WERI-Rb-1 (cell line): ENCODE data around the gene ADARB2.

Source experiments
- DNase-seq: peaks from one replicate; pipeline ENCODE4 v3.0.0-alpha.2; 2020
- H3K27ac ChIP-seq: fragments of 250-450 bp; sonication (Bioruptor Pico); 2 replicates; pipeline ENCODE4 v1.5.1; 2020; ENCODE audit warnings: mild to moderate bottlenecking, moderate library complexity
- H3K27me3 ChIP-seq: fragments of 250-450 bp; sonication (Bioruptor Pico); 2 replicates; pipeline ENCODE4 v1.5.1; 2021; ENCODE audit warnings: mild to moderate bottlenecking, low read depth, moderate library complexity; ENCODE audit not compliant: insufficient read depth, severe bottlenecking
- H3K36me3 ChIP-seq: fragments of 250-450 bp; sonication (Bioruptor Pico); 2 replicates; pipeline ENCODE4 v1.5.1; 2020; ENCODE audit warnings: mild to moderate bottlenecking, moderate library complexity
- H3K4me3 ChIP-seq: 2 replicates; pipeline ENCODE4 v1.5.1; 2011; ENCODE audit warnings: low read depth, mild to moderate bottlenecking, control low read depth, low read length
- H3K9me3 ChIP-seq: fragments of 250-450 bp; sonication (Bioruptor Pico); 2 replicates; pipeline ENCODE4 v1.5.1; 2021; ENCODE audit warnings: mild to moderate bottlenecking, moderate library complexity; ENCODE audit not compliant: severe bottlenecking
- TF ChIP-seq, protein P1 (sequence below): IDR thresholded peaks from 2 replicates; pipeline ENCODE4 v1.5.1; 2011; ENCODE audit warnings: low read depth, mild to moderate bottlenecking, control low read depth, inconsistent platforms, low read length

The ADARB2 gene

DNA sequence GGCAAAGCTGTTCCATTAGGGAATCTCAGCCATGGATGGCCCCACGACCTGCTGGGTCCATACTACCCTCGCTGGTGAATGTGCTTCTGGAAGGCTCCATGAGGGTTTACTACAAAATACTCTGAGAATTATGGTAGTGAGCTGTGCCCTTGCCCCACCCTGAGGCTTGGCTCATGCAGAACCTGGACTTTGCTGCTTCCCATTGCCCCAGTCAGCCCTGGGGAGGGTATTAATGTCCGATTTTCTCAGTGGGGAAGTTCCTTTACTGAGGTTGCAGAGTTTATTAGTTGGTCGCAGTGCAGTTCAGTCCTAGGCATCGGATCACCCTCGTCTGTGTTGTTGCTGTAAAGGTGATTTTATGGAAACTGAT lies 371.0 kb downstream of the ADARB2 start:
- TF ChIP-seq, protein P1, sequence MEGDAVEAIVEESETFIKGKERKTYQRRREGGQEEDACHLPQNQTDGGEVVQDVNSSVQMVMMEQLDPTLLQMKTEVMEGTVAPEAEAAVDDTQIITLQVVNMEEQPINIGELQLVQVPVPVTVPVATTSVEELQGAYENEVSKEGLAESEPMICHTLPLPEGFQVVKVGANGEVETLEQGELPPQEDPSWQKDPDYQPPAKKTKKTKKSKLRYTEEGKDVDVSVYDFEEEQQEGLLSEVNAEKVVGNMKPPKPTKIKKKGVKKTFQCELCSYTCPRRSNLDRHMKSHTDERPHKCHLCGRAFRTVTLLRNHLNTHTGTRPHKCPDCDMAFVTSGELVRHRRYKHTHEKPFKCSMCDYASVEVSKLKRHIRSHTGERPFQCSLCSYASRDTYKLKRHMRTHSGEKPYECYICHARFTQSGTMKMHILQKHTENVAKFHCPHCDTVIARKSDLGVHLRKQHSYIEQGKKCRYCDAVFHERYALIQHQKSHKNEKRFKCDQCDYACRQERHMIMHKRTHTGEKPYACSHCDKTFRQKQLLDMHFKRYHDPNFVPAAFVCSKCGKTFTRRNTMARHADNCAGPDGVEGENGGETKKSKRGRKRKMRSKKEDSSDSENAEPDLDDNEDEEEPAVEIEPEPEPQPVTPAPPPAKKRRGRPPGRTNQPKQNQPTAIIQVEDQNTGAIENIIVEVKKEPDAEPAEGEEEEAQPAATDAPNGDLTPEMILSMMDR: no peak
- H3K27me3 ChIP-seq: no peaks in the 10 kb centered on the region
- H3K4me3 ChIP-seq: no peak overlapping the region
- no peak for DNase-seq
- H3K9me3 ChIP-seq: no peaks in the 10 kb centered on the region
- no peak overlapping the region for H3K27ac ChIP-seq
- H3K36me3 ChIP-seq: no peaks in the 10 kb centered on the region

DNA sequence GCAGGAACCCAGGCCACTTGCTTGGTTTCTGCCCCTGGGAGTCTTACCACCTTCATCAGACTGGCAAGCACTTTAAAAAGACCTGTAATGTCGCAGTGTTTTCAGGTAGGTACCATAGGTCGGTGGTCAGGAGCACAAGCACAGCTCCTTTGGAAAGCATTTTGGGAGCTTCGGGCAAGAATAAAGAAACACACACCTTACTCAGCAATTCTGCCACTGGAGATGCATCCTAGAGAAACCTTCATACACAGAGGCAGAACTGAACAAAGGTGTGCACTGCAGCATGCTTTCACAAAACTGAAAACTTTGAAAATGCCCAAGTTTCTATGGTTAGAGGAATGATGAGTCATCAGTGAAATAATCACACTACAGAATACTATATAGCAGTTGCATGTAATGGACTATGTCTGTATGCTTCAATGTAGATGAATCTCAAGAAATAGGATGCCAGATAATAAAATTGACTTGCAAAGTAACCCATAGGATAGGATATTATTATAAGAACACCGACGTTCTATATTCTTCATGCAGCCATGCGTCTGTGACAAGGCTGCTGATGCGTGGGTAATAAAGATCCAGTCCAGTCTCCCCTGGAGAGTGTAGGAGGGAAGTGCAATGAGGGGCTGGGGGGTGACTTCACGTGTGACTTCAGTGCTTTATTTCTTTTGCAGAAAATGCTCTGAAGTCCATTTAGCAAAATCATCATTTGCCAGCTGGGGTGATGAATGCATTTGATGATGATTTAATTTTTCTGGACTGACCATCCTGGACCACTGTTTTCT lies 371.6 kb downstream of the ADARB2 start:
- DNase-seq: no peak
- TF ChIP-seq, protein P1: no peak
- H3K27ac ChIP-seq: no peak overlapping the region

DNA sequence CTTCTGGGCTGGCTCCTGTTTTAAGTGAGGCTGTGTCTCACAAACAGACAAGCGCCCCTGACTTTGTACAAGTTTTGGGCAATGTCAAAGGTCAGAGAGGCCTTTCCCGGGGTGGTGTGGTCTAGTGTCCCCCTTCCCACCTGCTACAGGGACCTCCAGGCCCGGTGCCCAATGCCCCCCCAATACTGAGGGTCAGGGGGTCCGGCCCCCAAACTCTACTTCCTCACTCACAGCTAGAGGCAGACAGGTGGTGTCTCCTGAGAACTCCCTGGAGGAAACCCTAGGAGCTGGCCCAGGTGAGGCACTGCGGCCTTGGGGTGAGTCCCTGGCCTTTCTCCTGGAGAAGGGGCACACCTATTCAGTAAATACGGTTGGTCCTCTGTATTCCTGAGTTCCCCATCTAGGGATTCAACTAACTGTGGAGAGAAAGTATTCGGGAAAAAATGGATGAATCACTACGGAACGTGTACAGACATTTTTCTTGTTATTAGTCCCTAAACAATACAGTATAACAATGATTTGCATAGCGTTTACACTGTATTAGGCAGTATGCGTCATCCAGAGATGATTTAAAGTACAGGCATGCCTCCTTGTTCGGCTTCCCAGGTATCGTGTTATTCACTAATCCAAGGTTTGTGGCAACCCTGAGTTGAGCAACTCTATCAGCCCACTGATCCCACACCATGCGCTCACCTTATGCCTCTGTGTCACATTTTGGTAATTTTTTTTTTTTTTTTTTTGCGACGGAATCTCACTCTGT lies 373.0 kb downstream of the ADARB2 start:
- Histone ChIP-seq H3K27ac (no peak overlapping the region), H3K27me3 (peaks cover under 1% of the 10 kb centered on the region)
- TF ChIP-seq, protein P1: no peak

More for the DNA sequence above, 371.6 kb downstream of the ADARB2 start:
- no peaks in the 10 kb centered on the region for H3K27me3 ChIP-seq
- no peaks in the 10 kb centered on the region for H3K36me3 ChIP-seq
- H3K9me3 ChIP-seq: no peaks in the 10 kb centered on the region
- H3K4me3 ChIP-seq: no peak overlapping the region

DNA sequence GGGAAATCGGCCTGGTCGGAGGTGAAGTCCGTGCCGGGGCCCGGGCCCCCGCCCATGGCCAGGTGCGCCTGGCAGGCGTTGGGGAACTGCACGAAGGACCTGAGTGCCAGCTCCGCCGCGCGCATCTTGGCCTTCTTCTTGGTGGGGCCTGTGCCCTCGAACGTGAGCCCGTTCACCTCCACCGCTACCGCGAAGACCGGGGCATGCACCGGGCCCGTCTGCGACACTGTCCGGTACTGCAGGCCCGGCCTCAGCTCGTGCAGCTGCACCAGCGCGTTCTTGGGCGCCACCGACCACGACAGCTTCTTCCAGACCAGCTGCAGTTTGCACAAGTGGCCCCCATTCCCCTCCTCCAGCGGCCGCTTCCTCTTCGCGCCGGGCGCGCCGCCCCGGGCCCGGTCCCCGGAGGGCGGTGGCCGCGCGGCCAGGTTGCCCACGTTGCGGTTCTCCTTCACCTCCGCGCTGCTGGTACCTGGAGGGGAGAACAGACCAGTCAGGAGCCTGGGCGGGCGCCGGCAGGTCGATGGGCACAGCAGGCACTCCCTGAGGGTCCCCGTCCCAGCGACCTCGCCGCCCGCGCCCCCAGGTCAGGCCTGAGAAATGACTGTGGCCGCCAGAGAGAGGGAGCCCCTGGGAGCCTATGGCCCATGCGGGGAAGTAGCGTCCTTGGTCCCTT lies 373.7 kb downstream of the ADARB2 start:
- no peaks in the 10 kb centered on the region for H3K36me3 ChIP-seq

More for the DNA sequence above, 373.0 kb downstream of the ADARB2 start:
- H3K36me3 ChIP-seq: no peaks in the 10 kb centered on the region
- no peak overlapping the region for H3K4me3 ChIP-seq
- DNase-seq: no peak
- H3K9me3 ChIP-seq: no peaks in the 10 kb centered on the region

DNA sequence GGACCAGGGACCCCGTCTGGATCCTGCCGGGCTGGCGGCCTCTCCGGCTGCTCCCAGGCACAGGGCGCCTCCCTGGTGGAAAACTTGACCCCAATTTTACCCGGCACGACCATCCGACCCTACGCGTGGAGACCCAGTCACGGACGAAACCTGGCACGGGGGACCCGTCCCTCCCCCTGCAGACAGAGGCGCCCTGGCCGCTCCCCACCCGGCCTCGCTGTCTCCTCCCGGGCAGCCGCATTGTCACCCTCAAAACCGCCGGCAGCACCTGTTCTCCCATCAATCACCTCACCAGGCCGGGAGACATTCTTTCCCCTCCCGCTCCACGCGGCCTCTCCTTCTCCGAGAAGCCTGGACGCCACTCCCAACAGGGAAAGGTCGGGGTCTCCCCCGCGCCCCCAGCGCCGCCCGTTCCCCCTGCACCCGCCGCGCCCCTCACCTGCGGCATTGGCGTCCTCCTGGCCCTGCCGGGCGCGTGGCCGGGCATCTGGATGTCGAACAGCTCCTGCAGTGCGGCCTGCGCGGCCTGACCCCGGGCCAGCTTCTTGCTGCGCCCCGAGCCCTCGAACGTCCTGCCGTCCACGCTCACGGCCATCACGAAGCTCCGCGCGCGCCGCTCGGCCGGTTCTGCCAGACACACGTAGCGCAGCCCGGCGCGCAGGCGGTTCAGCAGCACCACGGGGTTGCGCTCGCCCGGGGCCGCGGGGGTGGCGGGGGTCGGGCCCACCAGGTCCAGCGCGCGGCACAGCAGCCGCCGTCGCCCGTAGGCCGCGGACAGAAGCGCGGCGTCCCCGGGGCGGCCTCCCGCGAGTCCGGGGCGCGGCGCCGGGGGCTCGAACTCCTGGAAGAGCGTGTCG lies 374.5 kb downstream of the ADARB2 start:
- TF ChIP-seq, protein P1: no peak
- peaks cover 8% of the 10 kb centered on the region for H3K27me3 ChIP-seq
- no peak overlapping the region for H3K27ac ChIP-seq
- no peaks in the 10 kb centered on the region for H3K36me3 ChIP-seq
- no peak for DNase-seq
- no peak overlapping the region for H3K4me3 ChIP-seq
- no peaks in the 10 kb centered on the region for H3K9me3 ChIP-seq

More for the DNA sequence above, 373.7 kb downstream of the ADARB2 start:
- Histone ChIP-seq H3K9me3 (no peaks in the 10 kb centered on the region), H3K27ac (no peak overlapping the region), H3K4me3 (no peak overlapping the region), H3K27me3 (peaks cover 7% of the 10 kb centered on the region)
- TF ChIP-seq, protein P1: no peak
- DNase-seq: no peak
